ENCODE data around the gene KRT10. TPM values are rescaled to one million over a fixed set of nuclear protein-coding genes. Genes with fewer than 3 reads are reported as not detected.

KRT10 gene
- total RNA-seq (ENCODE audit: low replicate concordance): 60.2 and 83.0 TPM in 2 replicates
- long read RNA-seq, partial matches to known transcripts: 2 of 2 reads
- long read RNA-seq, other reads (novel, unspliced or antisense): 0 of 2 reads

- TF ChIP-seq CTCF (conservative IDR thresholded peaks at IDR 0.05): no peak
- no peak for DNase-seq (ENCODE audit: extremely low spot score, unreplicated experiment)
- H3K36me3 Mint-ChIP-seq: peaks cover 25% of the 10 kb centered on the region
- H3K9me3 Mint-ChIP-seq: no peaks in the 10 kb centered on the region
- H3K27ac Mint-ChIP-seq: no peak within 1 kb of the TSS
- no peaks in the 10 kb centered on the region for H3K4me1 Mint-ChIP-seq (ENCODE audit: unreplicated experiment)
- H3K27me3 Mint-ChIP-seq: no peaks in the 10 kb centered on the region
- peak within 1 kb of the TSS; percentile 70 for H3K4me3 Mint-ChIP-seq
Measured at GRCh38 chr17:40822132-40822812, at the start of gene KRT10. TSS of gene KRT10 (minus strand) at chr17:40822614. CDS start at chr17:40822585, 29 bp downstream.

GRCh38 chr17:40871316-40871715 lies 48.9 kb upstream of the KRT10 start:
- H3K4me1 Mint-ChIP-seq (ENCODE audit: unreplicated experiment): no peaks in the 10 kb centered on the region
- H3K27me3 Mint-ChIP-seq: no peaks in the 10 kb centered on the region
- H3K4me3 Mint-ChIP-seq: no peak overlapping the region
- H3K9me3 Mint-ChIP-seq: no peaks in the 10 kb centered on the region
- TF ChIP-seq CTCF (conservative IDR thresholded peaks at IDR 0.05): no peak
- H3K27ac Mint-ChIP-seq: no peak overlapping the region
- no peaks in the 10 kb centered on the region for H3K36me3 Mint-ChIP-seq
- no peak for DNase-seq (ENCODE audit: extremely low spot score, unreplicated experiment)

GRCh38 chr17:40870136-40870535 lies 47.7 kb upstream of the KRT10 start:
- no peak for DNase-seq (ENCODE audit: extremely low spot score, unreplicated experiment)
- H3K4me3 Mint-ChIP-seq: no peak overlapping the region
- H3K27ac Mint-ChIP-seq: no peak overlapping the region
- H3K9me3 Mint-ChIP-seq: no peaks in the 10 kb centered on the region
- H3K27me3 Mint-ChIP-seq: no peaks in the 10 kb centered on the region
- no peaks in the 10 kb centered on the region for H3K4me1 Mint-ChIP-seq (ENCODE audit: unreplicated experiment)
- no peaks in the 10 kb centered on the region for H3K36me3 Mint-ChIP-seq
- no peak for TF ChIP-seq CTCF (conservative IDR thresholded peaks at IDR 0.05)

- Mint-ChIP-seq H3K36me3 (no peaks in the 10 kb centered on the region), H3K4me1 (ENCODE audit: unreplicated experiment) (no peaks in the 10 kb centered on the region), H3K27ac (no peak within 1 kb of the TSS), H3K27me3 (no peaks in the 10 kb centered on the region), H3K4me3 (no peak within 1 kb of the TSS), H3K9me3 (no peaks in the 10 kb centered on the region)
- TF ChIP-seq CTCF (conservative IDR thresholded peaks at IDR 0.05): no peak
- no peak for DNase-seq (ENCODE audit: extremely low spot score, unreplicated experiment)
Measured at GRCh38 chr17:40866838-40867237, 44.4 kb upstream of the KRT10 start, which contains the start of gene KRT12. TSS of gene KRT12 (minus strand) at chr17:40867223. CDS start at chr17:40867186, 37 bp downstream.

GRCh38 chr17:40864661-40865390 lies 42.4 kb upstream of the KRT10 start:
- no peaks in the 10 kb centered on the region for H3K36me3 Mint-ChIP-seq
- H3K27ac Mint-ChIP-seq: no peak overlapping the region
- no peaks in the 10 kb centered on the region for H3K9me3 Mint-ChIP-seq
- peaks cover 1% of the 10 kb centered on the region for H3K4me1 Mint-ChIP-seq (ENCODE audit: unreplicated experiment)
- H3K4me3 Mint-ChIP-seq: no peak overlapping the region
- DNase-seq (ENCODE audit: extremely low spot score, unreplicated experiment): no peak
- TF ChIP-seq CTCF (conservative IDR thresholded peaks at IDR 0.05): no peak
- no peaks in the 10 kb centered on the region for H3K27me3 Mint-ChIP-seq
